H1 (cell line): ENCODE results near the gene PELI2. TPM values are rescaled to one million over a fixed set of nuclear protein-coding genes. Genes with fewer than 3 reads are reported as not detected.

Source experiments
- CTCF ChIA-PET: fragments of 300-600 bp; sonication (Branson Sonifier 250); formaldehyde crosslinking; loops from one replicate; lab custom pipeline; 2021; ENCODE audit not compliant: partially characterized antibody; lab: Charles Lee
- POLR2A ChIA-PET: fragments of 300-600 bp; sonication (Branson Sonifier 250); formaldehyde crosslinking; loops from one replicate; lab custom pipeline; 2021; ENCODE audit warnings: inconsistent platforms; ENCODE audit not compliant: partially characterized antibody; lab: Charles Lee
- DNase-seq, 2 experiments: peaks; one replicate each; pipeline versions ENCODE4 v3.0.0 to v3.0.0-alpha.2; 2010 to 2022; ENCODE audit warnings: low spot score in 2 of 2, low read depth in 1 of 2, mixed read lengths in 1 of 2
- FAIRE-seq: peaks from 2 replicates; lab custom pipeline; 2011; peaks lifted over from hg19 to GRCh38; lab: Jason Lieb, UNC
- H2AFZ ChIP-seq: 2 replicates; pipeline ENCODE4 v1.8.1; 2012; ENCODE audit warnings: low read length, inconsistent platforms
- H2AK5ac ChIP-seq: 2 replicates; pipeline ENCODE4 v1.6.1; 2013; ENCODE audit warnings: low read depth, low read length
- H2BK120ac ChIP-seq: replicated peaks from 2 replicates; pipeline ENCODE3; 2013; ENCODE audit warnings: low read depth, low read length, inconsistent platforms
- H2BK12ac ChIP-seq: 2 replicates; pipeline ENCODE4 v1.6.1; 2013; ENCODE audit warnings: low read depth, low read length
- H2BK15ac ChIP-seq: 2 replicates; pipeline ENCODE4 v1.6.1; 2013; ENCODE audit warnings: low read length
- H2BK20ac ChIP-seq: 2 replicates; pipeline ENCODE4 v1.6.1; 2013; ENCODE audit warnings: low read length
- H2BK5ac ChIP-seq: 2 replicates; pipeline ENCODE4 v1.6.1; 2013; ENCODE audit warnings: low read depth, low read length
- H3K14ac ChIP-seq: 2 replicates; pipeline ENCODE4 v1.6.1; 2013; ENCODE audit warnings: inconsistent platforms; ENCODE audit not compliant: insufficient read length
- H3K18ac ChIP-seq: 2 replicates; pipeline ENCODE4 v1.6.1; 2013; ENCODE audit warnings: low read length; ENCODE audit errors: extremely low read depth
- H3K23ac ChIP-seq: 2 replicates; pipeline ENCODE4 v1.6.1; 2013; ENCODE audit warnings: inconsistent platforms; ENCODE audit not compliant: insufficient read length
- H3K23me2 ChIP-seq: 2 replicates; pipeline ENCODE4 v1.6.1; 2013; ENCODE audit warnings: low read depth, low read length
- H3K27ac ChIP-seq: 2 replicates; pipeline ENCODE4 v1.6.1; 2011; ENCODE audit warnings: low read depth, low read length, inconsistent platforms
- H3K27me3 ChIP-seq, 4 experiments: replicated peaks in 1 of 4; 1 replicate in 1 of 4; 2 replicates in 3 of 4; pipeline versions ENCODE4 v1.6.1 to v1.8.1; 2011 to 2013; ENCODE audit warnings: low read length in 3 of 4, mild to moderate bottlenecking in 3 of 4, inconsistent platforms in 2 of 4, mixed read lengths in 2 of 4, moderate library complexity in 1 of 4; ENCODE audit not compliant: control insufficient read depth in 3 of 4, insufficient read depth in 3 of 4; ENCODE audit errors: extremely low read depth in 1 of 4
- H3K36me3 ChIP-seq, 4 experiments: 2 replicates each; pipeline versions ENCODE4 v1.6.1 to v1.8.1; 2011 to 2013; ENCODE audit warnings: mild to moderate bottlenecking in 4 of 4, low read length in 3 of 4, moderate library complexity in 2 of 4, control low read depth in 1 of 4, inconsistent platforms in 1 of 4; ENCODE audit not compliant: insufficient read depth in 4 of 4, control insufficient read depth in 2 of 4
- H3K4ac ChIP-seq: replicated peaks from 2 replicates; pipeline ENCODE3; 2013; ENCODE audit warnings: low read length, low read depth, mixed read lengths, inconsistent platforms; ENCODE audit not compliant: insufficient read length
- H3K4me1 ChIP-seq, 4 experiments: replicated peaks in 1 of 4; 1 replicate in 1 of 4; 2 replicates in 3 of 4; pipeline versions ENCODE4 v1.6.1 to v1.8.1; 2011 to 2013; ENCODE audit warnings: low read length in 3 of 4, inconsistent platforms in 2 of 4, mixed read lengths in 1 of 4; ENCODE audit not compliant: insufficient read depth in 4 of 4, control insufficient read depth in 3 of 4
- H3K4me2 ChIP-seq, 2 experiments: 2 replicates each; pipeline versions ENCODE4 v1.6.1 to v1.8.1; 2011 to 2013; ENCODE audit warnings: low read depth in 2 of 2, low read length in 2 of 2, control low read depth in 1 of 2, inconsistent platforms in 1 of 2, mild to moderate bottlenecking in 1 of 2; ENCODE audit not compliant: insufficient read depth in 1 of 2
- H3K4me3 ChIP-seq, 4 experiments: fragments of 200-600, 300-600 bp in 1 of 4; sonication (generic), shearing (Covaris generic), sonication (Bioruptor Twin) in 1 of 4; 2 replicates each; pipeline versions ENCODE4 v1.5.1 to v1.8.1; 2011 to 2016; ENCODE audit warnings: low read length in 4 of 4, low read depth in 3 of 4, control low read depth in 2 of 4, inconsistent platforms in 2 of 4, mild to moderate bottlenecking in 2 of 4, mixed read lengths in 1 of 4, moderate library complexity in 1 of 4; ENCODE audit not compliant: insufficient read depth in 2 of 4; ENCODE audit errors: extremely low read depth in 1 of 4
- H3K56ac ChIP-seq: replicated peaks from 2 replicates; pipeline ENCODE3; 2013; ENCODE audit warnings: low read depth, mild to moderate bottlenecking, mixed read lengths, low read length, inconsistent platforms; ENCODE audit not compliant: insufficient read length
- H3K79me1 ChIP-seq: 2 replicates; pipeline ENCODE4 v1.6.1; 2013; ENCODE audit warnings: low read depth, low read length, control low read depth
- H3K79me2 ChIP-seq, 2 experiments: 2 replicates each; pipeline versions ENCODE4 v1.6.1 to v1.8.1; 2012 to 2013; ENCODE audit warnings: low read length in 2 of 2, mild to moderate bottlenecking in 2 of 2, inconsistent platforms in 1 of 2; ENCODE audit not compliant: insufficient read depth in 2 of 2, control insufficient read depth in 1 of 2
- H3K9ac ChIP-seq, 4 experiments: replicated peaks in 1 of 4; 1 replicate in 1 of 4; 2 replicates in 3 of 4; pipeline versions ENCODE4 v1.6.1 to v1.8.1; 2011 to 2013; ENCODE audit warnings: low read depth in 3 of 4, low read length in 3 of 4, control low read depth in 2 of 4, mild to moderate bottlenecking in 2 of 4, moderate library complexity in 2 of 4, inconsistent platforms in 1 of 4; ENCODE audit errors: extremely low read depth in 1 of 4
- H3K9me3 ChIP-seq, 2 experiments: 2 replicates each; pipeline versions ENCODE4 v1.6.1 to v1.8.1; 2012 to 2013; ENCODE audit warnings: mild to moderate bottlenecking in 2 of 2, moderate library complexity in 2 of 2, control low read depth in 1 of 2, inconsistent platforms in 1 of 2, low read depth in 1 of 2, low read length in 1 of 2, mixed read lengths in 1 of 2; ENCODE audit not compliant: insufficient read depth in 2 of 2
- H4K20me1 ChIP-seq, 2 experiments: replicated peaks in 1 of 2; 2 replicates each; pipeline versions ENCODE3 to v1.8.1; 2011 to 2013; ENCODE audit warnings: inconsistent platforms in 2 of 2, low read length in 2 of 2, mild to moderate bottlenecking in 1 of 2; ENCODE audit not compliant: insufficient read depth in 2 of 2, control insufficient read depth in 1 of 2
- H4K5ac ChIP-seq: 2 replicates; pipeline ENCODE4 v1.6.1; 2013; ENCODE audit warnings: low read length, low read depth, mixed read lengths, inconsistent platforms; ENCODE audit not compliant: insufficient read length
- H4K8ac ChIP-seq: 2 replicates; pipeline ENCODE4 v1.8.0; 2013; ENCODE audit warnings: mild to moderate bottlenecking, moderate library complexity, low read length, inconsistent platforms; ENCODE audit not compliant: insufficient read depth; ENCODE audit errors: extremely low read depth
- H4K91ac ChIP-seq: replicated peaks from 2 replicates; pipeline ENCODE3; 2013; ENCODE audit warnings: low read length, mixed read lengths, inconsistent platforms; ENCODE audit not compliant: insufficient read length
- EP300 ChIP-seq, 2 experiments: IDR thresholded peaks; 1 replicate in 1 of 2; 2 replicates in 1 of 2; pipeline ENCODE4 v1.6.1; 2011 to 2012; ENCODE audit warnings: low read depth in 2 of 2, low read length in 2 of 2, mild to moderate bottlenecking in 2 of 2, borderline replicate concordance in 1 of 2, inconsistent platforms in 1 of 2, moderate library complexity in 1 of 2
- SP2 ChIP-seq: IDR thresholded peaks from 2 replicates; pipeline ENCODE4 v1.6.1; 2012; ENCODE audit warnings: mild to moderate bottlenecking, low read length, inconsistent platforms
- TEAD4 ChIP-seq: IDR thresholded peaks from 2 replicates; pipeline ENCODE4 v1.6.1; 2012; ENCODE audit warnings: low read depth, low read length, inconsistent platforms, mixed read lengths
- WGBS, 2 experiments: shearing (Covaris generic) in 1 of 2; methylation state at CpG; one replicate each; pipeline versions ENCODE4 v1.1.6 to v1.1.7; 2013 to 2015; ENCODE audit warnings: low lambda C conversion rate in 2 of 2, mixed read lengths in 2 of 2, inconsistent platforms in 1 of 2, low coverage in 1 of 2, missing lambda C conversion rate in 1 of 2; ENCODE audit not compliant: insufficient replicate concordance in 2 of 2, insufficient coverage in 1 of 2, insufficient read length in 1 of 2; ENCODE audit errors: extremely low coverage in 1 of 2, missing lambda C conversion rate in 1 of 2; 5-methylcytosine and 5-hydroxymethylcytosine counted together
- polyA plus RNA-seq, 7 experiments: library from polyadenylated mRNA; depleted of rRNA in 3 of 7; stranded (reverse) in 5 of 7; unstranded in 2 of 7; fragments of >200 nt in 5 of 7; fragments of 200-250 nt in 2 of 7; gene quantifications; 1 replicate in 5 of 7; 2 replicates in 1 of 7; 4 replicates in 1 of 7; pipeline versions ENCODE4 v1.2.1 to v1.2.3, GENCODE V29; 2011 to 2013; ENCODE audit warnings: missing spikeins in 2 of 7, mixed read lengths in 2 of 7
- total RNA-seq: library from RNA; stranded (reverse); fragmentation: NEBNext Ultra II Directional; extraction: Animal tissue kit (Norgen Biotek cat#: 25700); gene quantifications from 2 replicates; pipeline ENCODE4 v1.2.1, GENCODE V29; 2021

Gene PELI2
- total and polyA plus RNA-seq, 2 of the 8 experiments (the other 6 are each of a cell fraction or from before 2014, with no cell fraction given) = 14.6 to 25.7 TPM

GRCh38 chr14:56187736-56188135, 69.5 kb downstream of the PELI2 start:
- no peaks in the 10 kb centered on the region; a peak in 1 of 8 replicates for H3K36me3 ChIP-seq
- WGBS, 2 experiments = 75% methylated on average over 11 of the region's 11 CpGs; no CpG with 5 or more reads in 1 of the 2 experiments
- CTCF ChIA-PET = interaction anchor here (0.7 to 1.2 kb wide), 3 partner anchors 10 to 291 kb away, joined by 3 read pairs; no protein-coding TSS in a partner anchor
- TF ChIP-seq EP300 (IDR thresholded peaks at IDR 0.05; ENCODE audit: borderline replicate concordance in 1 of 2, low read depth in 2 of 2, low read length in 2 of 2) = no peak
- TF ChIP-seq SP2 = no peak
- no peak for TF ChIP-seq TEAD4
- peaks cover 7% of the 10 kb centered on the region; the same call in 1 of the 2 replicates for H3K79me1 ChIP-seq
- H3K27me3 ChIP-seq = no peaks in the 10 kb centered on the region
- H4K91ac ChIP-seq = no peak overlapping the region
- peaks cover 0 to 2% of the 10 kb centered on the region in 2 experiments for H4K20me1 ChIP-seq
- no peak overlapping the region for H2BK120ac ChIP-seq
- H3K23me2 ChIP-seq = no peaks in the 10 kb centered on the region
- H4K8ac ChIP-seq = no peak overlapping the region
- H3K14ac ChIP-seq = no peak overlapping the region
- no peak for FAIRE-seq
- no peak overlapping the region for H2BK20ac ChIP-seq
- no peak overlapping the region for H3K4me2 ChIP-seq
- no peak overlapping the region for H3K9ac ChIP-seq
- no peak overlapping the region for H4K5ac ChIP-seq
- H3K4ac ChIP-seq = no peak overlapping the region
- H2AFZ ChIP-seq = no peak overlapping the region
- no peak overlapping the region for H2BK15ac ChIP-seq
- H2BK12ac ChIP-seq = no peak overlapping the region
- H3K23ac ChIP-seq = no peak overlapping the region
- H3K56ac ChIP-seq = no peak overlapping the region
- no peak overlapping the region for H3K27ac ChIP-seq
- DNase-seq = no peak
- peaks cover 0 to 3% (median 0%) of the 10 kb centered on the region in 4 experiments; a peak in 1 of 7 replicates for H3K4me1 ChIP-seq
- peaks cover 0 to 4% of the 10 kb centered on the region in 2 experiments; a peak in 1 of 4 replicates for H3K79me2 ChIP-seq
- POLR2A ChIA-PET = no interaction called here
- H3K18ac ChIP-seq = no peak overlapping the region
- H2BK5ac ChIP-seq = no peak overlapping the region
- H3K4me3 ChIP-seq = no peak overlapping the region
- H2AK5ac ChIP-seq = no peak overlapping the region
- no peaks in the 10 kb centered on the region for H3K9me3 ChIP-seq
